Non-pigmented ciliary epithelial cell (primary cell): ENCODE measurements around the gene HSPB7.
"Not testable (repeated sequence)": the region's sequence is repeated elsewhere in the genome, so short reads cannot be mapped to it uniquely, and the experiment has no call there.

Source experiments
- DNase-seq: peaks from one replicate; pipeline ENCODE4 v3.0.0-alpha.2; 2010; ENCODE audit warnings: low read depth

Gene HSPB7

DNA sequence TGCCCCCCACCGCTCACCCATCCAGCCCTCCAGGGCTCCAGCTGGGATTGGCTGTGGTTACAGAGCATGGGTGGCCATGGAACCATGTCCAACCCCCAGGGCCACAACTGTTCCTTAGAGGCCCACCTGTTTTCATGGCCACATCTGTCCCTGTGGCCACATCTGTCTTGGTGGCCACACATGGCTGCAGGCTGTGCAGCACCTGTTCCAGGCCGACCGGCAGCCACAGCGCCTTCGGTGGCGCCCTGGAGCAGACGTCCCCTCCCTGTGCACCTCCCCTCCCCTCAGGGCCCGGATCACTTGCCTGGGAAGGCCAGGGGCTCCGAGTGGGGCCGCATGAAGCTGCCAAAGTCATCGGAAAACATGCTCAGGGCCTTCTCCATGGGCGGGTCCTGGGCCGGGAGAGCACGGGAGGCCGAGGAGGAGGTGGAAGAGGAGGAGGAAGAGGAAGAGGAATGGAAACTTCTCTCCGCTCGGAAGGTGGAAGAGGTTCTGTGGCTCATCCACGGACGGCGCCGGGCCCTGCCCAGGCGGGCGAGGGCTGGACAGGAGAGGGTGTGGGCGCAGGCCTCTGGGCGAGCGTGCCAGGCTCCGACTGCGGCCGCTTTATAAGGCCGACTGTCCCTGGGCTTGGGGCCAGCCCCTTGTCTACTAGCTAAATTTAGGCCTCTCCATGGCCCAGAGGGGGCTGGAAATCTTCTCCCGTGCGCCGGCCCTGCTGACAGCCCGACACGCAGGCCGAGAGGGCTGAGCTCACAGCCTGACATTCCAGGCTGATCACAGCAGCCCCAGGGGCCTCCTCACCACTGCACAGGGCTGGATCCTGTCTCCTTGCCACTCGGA lies at the start of gene HSPB7:
TSS of gene HSPB7 (minus strand) at position 583 of the 843 bp plus-strand sequence. CDS start at position 503, 80 bp downstream.
- DNase-seq = no peak

DNA sequence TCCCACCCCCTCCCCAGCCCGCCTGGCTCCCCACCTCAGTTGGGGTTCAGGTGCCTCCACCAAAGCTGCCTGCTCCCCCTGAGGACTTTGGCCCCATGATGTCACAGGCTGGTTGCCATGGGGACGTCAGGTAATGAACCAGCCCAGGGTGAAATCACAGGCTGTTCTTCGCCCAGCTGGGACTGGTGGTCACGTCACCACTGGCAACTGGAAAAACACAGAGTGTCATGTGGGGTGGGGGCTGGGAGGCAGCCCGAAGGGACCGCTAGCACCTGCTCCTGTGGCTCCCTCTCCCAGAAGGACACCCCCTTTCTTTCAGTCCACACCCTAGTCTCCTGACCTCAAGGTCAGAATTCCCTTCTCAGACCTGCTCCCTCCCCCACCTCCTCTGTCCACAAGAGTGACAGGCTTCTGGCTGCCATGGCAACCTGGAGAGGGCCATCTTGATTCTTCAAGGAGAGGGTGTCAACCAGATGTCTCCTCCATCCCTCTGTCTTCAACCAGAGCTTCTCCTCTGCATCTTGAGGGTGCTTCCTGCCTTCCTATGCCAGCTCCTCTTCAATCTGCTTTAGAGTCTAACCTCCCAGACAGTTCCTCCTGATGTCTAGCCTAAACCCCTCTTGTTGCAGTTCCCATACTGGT lies 49.4 kb upstream of the HSPB7 start:
- DNase-seq = no peak

DNA sequence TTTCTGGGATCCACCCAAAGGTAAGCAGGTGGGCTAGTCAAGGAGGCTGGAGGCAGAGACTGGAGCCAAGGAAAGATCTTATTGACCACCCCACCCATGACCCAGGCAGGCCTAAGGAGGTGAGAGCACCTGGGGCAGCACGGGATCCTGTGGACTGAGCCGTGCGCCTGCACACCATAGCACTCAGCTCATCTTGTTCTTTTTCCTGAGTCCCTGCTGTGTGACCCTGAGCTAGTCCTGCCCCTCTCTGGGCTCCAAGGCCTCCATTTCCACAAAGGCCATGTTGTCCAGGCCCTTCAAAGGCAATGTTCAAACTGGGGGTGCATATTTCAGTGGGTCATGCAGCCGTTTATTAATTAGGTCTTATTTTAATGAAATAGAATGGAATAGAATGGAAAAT lies 48.4 kb upstream of the HSPB7 start:
- DNase-seq = no peak

DNA sequence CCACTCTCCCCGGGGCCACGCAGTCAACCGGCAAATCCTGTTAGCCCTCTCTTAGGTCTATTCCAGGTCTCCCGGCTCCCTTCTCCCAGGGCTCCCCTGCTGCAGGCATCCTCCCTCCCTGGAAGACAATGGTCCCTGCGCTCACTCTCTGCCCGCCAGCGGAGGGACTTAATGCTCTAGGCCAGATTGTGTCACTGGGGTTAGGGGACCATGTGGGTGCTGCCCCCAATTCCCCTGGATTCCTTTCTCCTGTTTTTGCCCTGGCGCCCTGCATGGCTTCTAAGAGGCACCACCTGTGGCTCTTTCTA lies 47.4 kb upstream of the HSPB7 start:
- no peak for DNase-seq

DNA sequence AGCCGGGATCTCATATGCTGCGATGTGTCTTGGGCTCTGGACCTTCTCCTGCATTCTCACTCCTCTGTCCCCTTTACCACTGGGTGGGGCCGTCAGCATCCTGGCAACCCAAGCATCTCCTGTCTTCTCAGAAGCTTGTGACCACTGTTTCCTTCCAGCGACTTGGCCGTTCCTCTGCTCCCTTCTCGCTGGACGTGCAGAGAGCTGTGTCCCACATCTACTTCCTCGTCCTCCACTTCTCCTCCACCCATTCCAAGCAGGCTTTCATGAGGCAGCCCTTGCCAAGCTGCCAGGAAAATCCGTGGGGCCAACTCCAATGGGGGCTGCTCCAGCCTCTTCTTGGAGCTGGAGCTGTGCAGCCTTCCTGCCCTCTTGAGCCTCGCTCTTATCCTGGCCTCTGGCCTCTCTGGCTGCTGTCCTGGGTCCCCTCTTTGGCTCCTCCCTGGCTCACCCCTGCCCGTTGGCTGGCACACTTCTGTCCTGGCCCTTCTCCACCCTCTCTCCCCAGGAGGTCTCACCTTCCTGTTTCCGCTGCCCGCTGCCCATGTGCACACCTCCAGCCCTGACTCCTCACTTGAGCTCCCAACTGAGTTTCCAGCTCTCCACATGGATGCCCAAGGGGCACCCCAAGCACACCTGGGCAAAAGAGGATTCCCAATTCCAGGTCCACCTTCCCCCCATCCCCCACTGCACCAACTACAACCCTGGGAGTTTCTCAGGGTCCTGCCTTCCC lies 46.9 kb upstream of the HSPB7 start:
- no peak for DNase-seq

DNA sequence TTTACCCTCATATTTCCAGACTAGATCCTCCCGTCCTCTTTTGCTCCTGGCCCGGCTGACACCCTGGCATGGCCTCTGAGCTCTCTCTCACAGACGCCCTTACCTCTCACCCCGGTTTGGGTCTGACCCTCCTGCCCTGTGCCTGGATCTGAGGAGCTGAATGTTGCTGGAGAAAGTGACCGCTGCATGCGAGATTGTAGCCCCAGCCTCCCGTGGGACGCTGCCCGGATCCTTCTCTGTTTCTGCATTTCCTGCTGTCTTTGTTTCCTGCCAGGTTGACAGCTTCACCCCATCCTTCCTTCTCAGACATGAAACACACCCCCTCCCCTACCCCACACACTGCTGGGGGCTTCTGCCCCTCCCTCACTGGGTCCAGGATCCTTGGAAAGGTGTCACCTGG lies 46.1 kb upstream of the HSPB7 start:
- DNase-seq = no peak

DNA sequence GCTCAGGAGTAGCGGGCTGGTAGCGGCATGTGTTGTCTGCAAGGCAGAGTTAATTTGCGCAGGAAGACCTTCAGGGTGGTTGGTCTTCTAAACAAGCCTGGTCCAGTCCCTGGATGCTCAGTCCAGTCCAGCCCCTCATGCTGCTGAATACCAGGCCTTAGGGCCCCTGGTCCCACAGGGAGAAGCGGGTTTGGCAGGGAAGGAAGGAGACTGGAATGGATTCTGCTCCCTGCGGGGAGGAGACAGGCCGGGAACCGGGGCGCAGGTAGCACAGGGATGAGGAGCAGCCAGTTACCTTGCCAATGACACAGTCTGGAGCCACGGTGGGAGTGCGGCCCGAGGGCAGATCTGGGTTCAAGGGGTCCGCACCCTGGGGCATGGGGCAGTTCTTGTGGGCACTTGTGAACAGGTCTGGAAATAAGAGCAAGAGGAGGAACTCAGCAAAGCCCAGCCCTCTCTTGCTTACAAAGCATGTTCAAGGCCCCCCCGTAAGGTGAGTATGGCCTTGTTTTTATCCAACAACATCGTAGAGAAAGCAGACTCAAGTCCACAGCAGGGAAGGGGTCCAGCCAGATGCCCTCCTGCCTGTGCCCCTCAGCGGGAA lies 45.5 kb upstream of the HSPB7 start:
- DNase-seq = no peak

DNA sequence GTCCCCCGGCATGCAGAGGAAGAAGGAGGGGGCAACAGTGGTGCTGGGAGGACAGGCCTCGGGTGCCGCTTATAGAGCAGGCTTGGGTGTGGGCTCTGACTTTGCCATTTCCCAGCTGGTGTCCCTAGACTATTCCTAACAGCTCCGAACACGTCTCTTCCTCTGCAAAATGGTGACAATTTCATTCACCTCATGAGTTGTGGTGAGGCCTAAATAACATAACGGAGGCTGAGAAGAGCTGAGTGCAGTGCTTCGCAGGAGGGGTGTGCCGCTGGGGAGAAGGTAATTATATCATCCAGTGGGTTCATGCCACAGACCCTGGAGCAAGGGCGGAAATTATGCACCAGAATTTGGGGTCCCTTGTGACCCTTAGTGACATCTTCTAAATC lies 44.8 kb upstream of the HSPB7 start:
- DNase-seq = not testable (repeated sequence)

DNA sequence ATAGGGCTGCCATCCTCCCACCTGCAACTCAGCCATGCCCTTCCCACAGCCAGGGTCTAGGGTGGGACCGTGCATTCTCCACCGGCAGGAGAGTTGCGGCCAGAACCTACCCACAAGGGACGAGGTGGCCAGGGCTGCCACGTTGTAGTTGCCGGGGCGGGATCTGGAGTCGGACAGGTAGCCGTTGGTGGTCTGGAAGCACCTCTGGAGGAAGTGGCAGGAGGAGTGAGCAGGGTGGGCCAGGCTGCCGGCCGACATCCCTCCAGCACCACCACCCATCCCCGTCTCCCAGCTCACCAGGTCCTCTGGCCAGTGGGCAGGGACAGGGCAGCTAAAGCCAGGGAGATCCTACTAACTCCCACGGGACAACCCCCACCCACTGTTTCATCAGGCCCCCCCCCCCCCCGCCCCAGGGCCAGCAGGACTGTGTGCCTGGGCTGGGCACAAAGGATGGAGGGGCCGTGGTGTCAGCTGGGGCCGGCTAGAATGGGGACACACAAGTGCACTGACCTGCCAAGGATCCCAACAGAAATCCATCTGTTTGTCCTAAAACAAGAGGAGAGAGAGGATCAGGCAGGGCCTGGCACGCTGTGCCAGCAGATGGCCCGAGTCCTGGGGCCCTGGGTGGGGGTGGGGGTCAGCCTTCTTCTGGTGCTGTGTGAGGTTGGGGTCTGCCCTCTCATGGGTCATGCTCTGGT lies 44.3 kb upstream of the HSPB7 start:
- not testable (repeated sequence) for DNase-seq

DNA sequence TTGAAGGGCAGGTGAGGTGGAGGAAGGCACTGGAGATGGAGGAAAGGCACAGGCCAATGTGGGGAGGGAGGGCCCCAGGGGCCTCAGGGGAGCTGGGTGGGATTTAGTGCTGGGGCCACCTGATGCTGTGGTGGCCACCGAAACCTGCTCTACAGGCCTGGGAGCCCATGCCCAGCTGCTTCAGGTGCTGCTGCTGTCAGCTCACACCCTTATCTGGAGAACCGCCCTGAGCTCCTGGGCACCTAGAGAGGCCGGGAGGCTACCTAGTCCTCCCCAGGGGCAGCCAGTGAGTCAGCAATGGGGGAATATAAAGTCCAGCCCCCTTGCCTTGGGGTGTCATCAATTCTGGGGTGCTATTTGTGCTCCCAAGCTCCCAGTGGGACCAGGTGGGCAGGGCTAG lies 43.4 kb upstream of the HSPB7 start:
- DNase-seq = no peak

DNA sequence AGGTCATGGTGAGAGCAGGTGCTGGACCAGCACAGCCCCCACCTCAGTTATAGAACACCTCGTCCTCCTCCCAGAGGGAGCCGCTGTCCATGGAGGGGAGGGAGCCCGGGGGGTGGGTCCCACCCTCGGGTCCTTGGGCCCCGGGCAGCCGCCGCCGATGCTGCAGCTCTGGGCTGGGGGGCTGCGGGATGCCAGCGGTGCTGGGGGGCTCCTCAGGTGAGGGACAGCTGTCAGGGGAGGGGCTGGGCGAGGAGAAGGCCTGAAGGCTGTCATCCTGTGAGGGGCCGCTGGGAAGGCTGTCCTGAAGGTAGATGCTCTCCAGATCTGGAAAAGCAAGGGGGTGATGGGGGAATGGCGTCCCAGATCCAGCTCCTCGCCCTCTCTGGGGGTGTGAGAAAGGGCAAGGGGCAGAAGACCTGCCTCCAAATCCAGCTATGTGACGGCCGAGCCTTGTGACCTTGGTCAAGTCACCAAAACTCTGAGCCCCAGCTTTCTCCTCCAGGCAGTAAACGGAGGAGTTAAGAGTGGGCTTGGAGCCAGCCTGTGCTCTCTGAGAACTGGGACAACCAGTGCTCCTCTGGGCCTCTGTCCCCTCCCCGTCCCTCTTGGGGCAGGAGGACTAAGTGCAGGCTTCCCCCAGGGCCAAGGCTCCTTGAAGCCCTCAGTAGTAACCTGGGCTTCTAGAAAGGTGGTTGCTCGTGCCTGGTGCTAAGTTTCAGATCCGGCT lies 40.7 kb upstream of the HSPB7 start:
- not testable (repeated sequence) for DNase-seq

DNA sequence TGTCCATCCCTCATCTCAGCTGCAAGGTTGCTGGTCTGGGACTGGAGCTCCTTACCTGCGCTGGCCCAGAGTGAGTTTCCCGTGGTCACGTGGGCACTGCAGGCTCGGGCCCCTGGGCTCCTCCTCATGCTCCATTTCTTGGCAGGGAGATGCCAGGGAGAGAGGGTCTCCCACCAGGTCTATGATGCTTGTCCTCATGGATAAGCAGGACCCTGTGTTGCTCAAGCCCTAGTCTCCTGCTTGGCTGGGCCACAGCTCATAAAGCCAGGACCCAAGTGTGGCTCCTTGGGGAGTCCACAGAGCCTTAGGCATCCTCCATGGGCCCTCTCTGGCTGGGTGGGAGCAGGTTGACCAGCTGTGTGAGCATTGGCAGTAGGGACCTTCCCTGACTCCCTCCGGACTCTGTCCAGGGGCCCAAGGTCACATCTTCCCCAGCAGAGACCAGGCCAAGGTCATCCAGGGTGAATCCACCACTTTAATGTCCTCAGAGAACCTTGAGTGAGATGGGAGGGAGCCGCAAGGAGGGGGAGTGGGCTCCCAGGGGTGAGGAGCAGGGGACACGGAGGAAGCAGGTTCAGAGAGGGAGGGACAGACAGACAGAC lies 39.6 kb upstream of the HSPB7 start:
- DNase-seq = not testable (repeated sequence)

DNA sequence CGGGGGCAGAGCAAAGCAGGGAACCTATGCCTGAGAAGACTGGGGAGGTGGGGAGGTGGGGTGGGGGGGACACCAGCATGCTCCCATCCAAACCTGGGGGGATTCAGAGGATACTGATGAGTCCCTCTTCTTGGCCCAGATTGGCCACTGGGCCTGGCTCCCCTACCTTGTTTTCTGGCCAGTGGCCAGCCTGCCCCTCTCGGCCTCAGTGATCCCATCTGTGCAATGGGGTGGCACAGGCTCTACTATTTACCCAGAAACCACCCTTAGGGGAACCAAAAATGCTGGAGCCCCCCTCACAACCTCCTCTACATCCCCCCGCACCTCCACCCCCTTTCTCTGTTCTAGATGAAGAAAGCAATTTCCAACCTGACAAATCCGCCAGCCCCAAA lies 38.7 kb upstream of the HSPB7 start:
- not testable (repeated sequence) for DNase-seq

DNA sequence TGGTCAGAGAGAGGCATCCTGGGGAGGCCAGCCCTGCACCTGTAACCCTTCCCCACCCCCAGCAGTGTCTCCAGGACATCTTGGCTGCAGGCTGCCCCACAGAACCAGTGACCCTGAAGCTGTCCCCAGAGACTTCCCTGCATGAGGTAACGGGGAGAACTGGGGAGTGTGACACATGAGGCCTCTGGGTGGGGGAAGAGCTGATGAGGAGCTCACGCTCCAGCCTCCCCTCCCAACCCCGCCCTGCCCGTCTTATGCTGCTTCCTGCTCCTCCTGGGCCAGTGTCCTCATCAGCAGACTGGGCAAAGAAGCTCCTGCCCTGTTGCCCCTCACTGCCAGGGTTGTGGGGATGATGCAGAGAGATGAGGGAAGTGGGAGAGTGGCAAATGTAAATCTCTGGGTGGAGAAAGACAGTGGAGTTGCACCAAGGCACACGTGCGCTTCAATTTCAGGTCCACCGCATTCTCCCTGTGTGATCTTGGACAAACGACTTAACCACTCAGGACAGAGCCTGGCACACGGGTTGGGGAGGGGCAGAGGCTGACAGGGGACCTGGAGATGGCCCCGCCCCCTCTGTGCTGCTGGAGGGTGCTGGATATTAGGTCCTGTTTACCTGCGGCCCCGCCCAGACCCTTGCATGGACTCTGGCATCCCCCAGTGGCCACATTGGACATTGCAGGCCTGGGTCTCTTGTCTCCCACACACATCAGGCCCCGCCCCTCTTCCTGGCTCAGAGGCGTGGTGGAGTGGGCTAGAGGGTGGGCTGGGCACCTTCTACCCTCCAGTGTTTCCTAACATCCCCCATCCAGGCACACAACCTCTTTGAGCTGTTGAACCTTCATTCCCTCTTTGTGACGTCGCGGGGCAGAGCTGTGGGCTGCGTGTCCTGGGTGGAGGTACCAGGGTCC lies 38.0 kb upstream of the HSPB7 start:
- DNase-seq = peak; percentile 35

DNA sequence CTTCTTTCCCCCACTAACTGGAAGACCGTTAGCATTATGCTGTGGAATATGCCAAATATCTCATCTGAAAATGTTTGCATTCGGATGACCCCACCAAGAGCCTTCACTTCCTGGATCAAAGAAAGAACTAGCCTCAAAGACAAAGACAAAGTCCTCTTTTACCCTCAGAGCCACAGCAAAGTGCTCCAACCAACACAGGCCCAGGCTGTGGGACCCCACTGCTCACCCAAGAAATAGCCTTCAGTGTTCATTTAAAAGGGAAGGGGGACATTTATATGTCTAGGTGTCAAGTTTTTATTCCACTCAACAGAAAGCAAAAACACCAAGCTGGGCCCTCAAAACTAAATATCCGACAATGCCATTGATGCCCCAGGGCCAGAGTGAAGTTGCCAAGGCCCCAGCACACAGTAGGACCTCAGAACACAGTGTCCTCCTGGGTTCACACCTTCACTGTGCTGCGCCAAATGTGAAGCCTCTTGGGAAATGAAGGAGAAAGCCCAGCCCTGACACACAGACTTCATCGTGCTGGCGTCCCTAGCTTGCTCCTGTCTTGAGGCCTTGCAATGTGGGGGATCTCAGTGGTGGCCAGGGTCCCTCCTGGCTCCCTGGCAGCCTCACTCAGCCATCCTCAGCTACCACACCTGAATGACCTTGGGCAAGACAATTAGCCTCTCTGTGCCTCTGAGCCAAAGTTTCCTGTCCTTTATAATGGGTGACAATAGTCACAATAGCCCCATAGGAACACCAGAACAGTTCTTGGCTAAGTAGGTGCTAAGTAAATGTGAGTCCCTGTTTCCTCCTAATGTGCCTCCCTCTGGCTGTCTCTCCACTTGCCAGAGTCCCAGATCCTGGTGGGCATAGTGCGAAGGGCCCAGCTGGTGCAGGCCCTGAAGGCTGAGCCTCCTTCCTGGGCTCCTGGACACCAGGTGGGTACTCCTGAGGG lies 37.0 kb upstream of the HSPB7 start:
- no peak for DNase-seq

DNA sequence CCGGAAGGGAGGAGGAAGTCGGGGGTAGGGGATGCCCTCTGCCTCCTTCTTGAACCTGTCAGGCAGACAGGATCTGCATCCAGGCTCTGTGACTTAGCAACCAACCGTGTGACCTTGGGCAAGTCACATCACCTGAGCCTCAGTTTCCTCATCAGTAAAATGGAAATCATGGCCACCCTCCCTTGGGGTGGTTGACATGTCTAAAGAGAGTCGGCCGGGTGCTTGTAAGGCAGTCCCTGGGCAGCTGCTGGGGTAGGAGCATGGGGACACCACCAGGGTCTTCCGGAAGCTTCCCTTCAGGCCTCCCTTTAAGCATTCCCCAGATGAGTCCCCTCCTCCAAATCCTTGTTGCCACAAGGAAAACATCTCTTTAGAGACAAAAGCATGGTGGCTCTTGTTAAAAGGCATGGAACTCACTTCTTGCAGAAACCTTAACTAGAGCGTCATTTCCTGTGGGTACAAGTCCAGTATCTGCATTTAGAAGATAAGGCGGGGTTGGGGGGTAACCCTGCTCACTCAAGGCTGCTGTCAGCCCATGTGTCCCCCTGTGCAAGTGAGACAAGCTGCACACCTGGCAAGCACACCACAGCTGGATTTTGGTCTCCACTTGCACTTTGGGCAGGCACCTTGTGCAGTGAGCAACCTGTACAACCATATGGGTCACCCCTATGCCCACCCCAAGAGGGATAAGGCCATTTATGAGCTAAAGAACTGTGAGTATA lies 36.1 kb upstream of the HSPB7 start:
- DNase-seq = no peak

DNA sequence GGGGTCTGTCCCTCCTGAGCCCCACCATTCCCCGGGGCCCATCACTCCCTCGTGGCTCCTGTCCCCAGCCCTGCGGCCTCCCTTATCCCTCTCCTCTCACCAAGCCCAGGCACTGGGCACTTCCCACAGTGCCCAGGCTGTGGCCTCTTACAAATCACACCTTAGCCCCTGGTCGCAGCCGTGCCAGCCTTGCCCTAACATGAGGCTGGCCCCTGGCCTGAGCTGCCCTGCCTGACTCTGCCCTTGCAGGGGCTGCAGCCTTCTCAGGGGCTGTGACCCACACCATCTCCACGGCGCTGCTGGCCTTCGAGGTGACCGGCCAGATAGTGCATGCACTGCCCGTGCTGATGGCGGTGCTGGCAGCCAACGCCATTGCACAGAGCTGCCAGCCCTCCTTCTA lies 34.1 kb upstream of the HSPB7 start:
- not testable (repeated sequence) for DNase-seq

DNA sequence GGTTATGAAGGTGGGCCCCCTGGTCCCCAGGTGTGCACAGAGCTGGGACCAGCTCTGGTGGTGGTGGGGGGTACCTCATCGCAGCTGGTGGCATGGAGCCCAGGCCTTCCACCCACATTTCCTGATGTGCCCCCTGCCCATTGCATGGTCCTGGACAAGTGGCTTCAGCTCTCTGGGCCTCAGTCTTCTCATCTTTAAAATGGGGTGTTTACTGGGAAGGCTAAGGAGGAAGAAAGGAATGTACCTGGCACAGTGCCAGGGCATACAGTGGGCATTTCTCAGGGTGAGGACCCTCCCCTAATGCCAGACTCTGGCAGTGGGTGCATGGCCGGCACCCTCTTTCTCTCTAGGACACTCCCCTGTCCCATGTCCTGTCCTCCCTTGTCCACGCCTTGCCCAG lies 33.2 kb upstream of the HSPB7 start:
- no peak for DNase-seq
